Neural cell (in vitro differentiated cells): Measurements from ENCODE around the gene CD81. TPM values are rescaled to one million over a fixed set of nuclear protein-coding genes. Genes with fewer than 3 reads are reported as not detected.

Source experiments
- H2AFZ ChIP-seq: fragments of 200-600, 300-800 bp; sonication (generic), shearing (Covaris generic); 2 replicates; pipeline ENCODE4 v1.6.0; 2014; ENCODE audit warnings: low read depth, mild to moderate bottlenecking, antibody characterized with exemption, low read length, moderate library complexity
- H3F3A ChIP-seq: fragments of 200-600 bp; shearing (Covaris generic); 2 replicates; pipeline ENCODE4 v1.6.1; 2016; ENCODE audit warnings: mild to moderate bottlenecking, moderate library complexity, mixed read lengths, antibody characterized with exemption, low read length; ENCODE audit not compliant: insufficient read depth, poor library complexity, severe bottlenecking
- H3K27ac ChIP-seq: fragments of 200-600, 300-800 bp; sonication (generic), shearing (Covaris generic); 2 replicates; pipeline ENCODE4 v1.5.1; 2014; ENCODE audit warnings: mild to moderate bottlenecking, low read length, moderate library complexity
- H3K27me3 ChIP-seq: fragments of 300-800, 200-600 bp; sonication (generic), shearing (Covaris generic); 2 replicates; pipeline ENCODE4 v1.6.0; 2014; ENCODE audit warnings: mild to moderate bottlenecking, low read depth, low read length, moderate library complexity; ENCODE audit not compliant: insufficient read depth
- H3K36me3 ChIP-seq: fragments of 300-800, 200-600 bp; sonication (generic), shearing (Covaris generic); 2 replicates; pipeline ENCODE4 v1.5.1; 2014; ENCODE audit warnings: mild to moderate bottlenecking, antibody characterized with exemption, low read length, moderate library complexity; ENCODE audit not compliant: insufficient read depth
- H3K4me2 ChIP-seq: fragments of 300-800, 200-600 bp; sonication (generic), shearing (Covaris generic); 2 replicates; pipeline ENCODE4 v1.6.0; 2014; ENCODE audit warnings: mild to moderate bottlenecking, low read length
- H3K4me3 ChIP-seq: fragments of 300-800, 200-600 bp; sonication (generic), shearing (Covaris generic); 2 replicates; pipeline ENCODE4 v1.5.1; 2014; ENCODE audit warnings: mild to moderate bottlenecking, low read length, moderate library complexity
- H3K79me2 ChIP-seq: fragments of 200-600 bp; shearing (Covaris generic); replicated peaks from 2 replicates; pipeline ENCODE4 v1.6.0; 2014; ENCODE audit warnings: mild to moderate bottlenecking, low read length, moderate library complexity; ENCODE audit not compliant: insufficient read depth
- H3K9ac ChIP-seq: fragments of 300-800, 200-600 bp; sonication (generic), shearing (Covaris generic); 2 replicates; pipeline ENCODE4 v1.6.1; 2016; ENCODE audit warnings: mild to moderate bottlenecking, low read length, mixed read lengths
- H3K9me2 ChIP-seq: fragments of 200-600 bp; shearing (Covaris generic); 2 replicates; pipeline ENCODE4 v1.6.1; 2016; ENCODE audit warnings: mild to moderate bottlenecking, low read length, mixed read lengths; ENCODE audit not compliant: insufficient read depth
- H3K9me3 ChIP-seq: fragments of 200-600, 300-800 bp; sonication (generic), shearing (Covaris generic); 2 replicates; pipeline ENCODE4 v1.6.1; 2016; ENCODE audit warnings: mild to moderate bottlenecking, mixed run types, low read length, moderate library complexity, mixed read lengths
- H4K20me1 ChIP-seq: fragments of 200-600 bp; shearing (Covaris generic); 2 replicates; pipeline ENCODE4 v1.6.1; 2016; ENCODE audit warnings: mild to moderate bottlenecking, mixed run types; ENCODE audit not compliant: insufficient read depth
- CTCF ChIP-seq: fragments of 450-650 bp; IDR thresholded peaks from 2 replicates; pipeline ENCODE4 v1.5.1; 2014; ENCODE audit warnings: antibody characterized with exemption, mild to moderate bottlenecking, moderate library complexity; ENCODE audit not compliant: poor library complexity, severe bottlenecking
- EP300 ChIP-seq: fragments of 450-650 bp; conservative IDR thresholded peaks from 2 replicates; pipeline ENCODE4 v1.6.1; 2014; ENCODE audit warnings: antibody characterized with exemption, mild to moderate bottlenecking, moderate library complexity; ENCODE audit not compliant: poor library complexity, severe bottlenecking
- EZH2 ChIP-seq: fragments of 200-600, 300-800 bp; shearing (Covaris generic), sonication (generic); IDR thresholded peaks from 2 replicates; pipeline ENCODE4 v1.6.1; 2014; ENCODE audit warnings: antibody characterized with exemption, low read length, borderline replicate concordance, mild to moderate bottlenecking; ENCODE audit not compliant: insufficient read depth, poor library complexity, severe bottlenecking
- MXI1 ChIP-seq: fragments of 450-650 bp; conservative IDR thresholded peaks from 2 replicates; pipeline ENCODE4 v1.6.1; 2014; ENCODE audit warnings: antibody characterized with exemption, mild to moderate bottlenecking; ENCODE audit not compliant: poor library complexity, severe bottlenecking
- POLR2AphosphoS5 ChIP-seq: IDR thresholded peaks from 2 replicates; pipeline ENCODE4 v1.6.1; 2012
- RAD21 ChIP-seq: fragments of 450-650 bp; conservative IDR thresholded peaks from 2 replicates; pipeline ENCODE4 v1.6.1; 2014; ENCODE audit warnings: antibody characterized with exemption, mild to moderate bottlenecking, moderate library complexity
- SMC3 ChIP-seq: fragments of 450-650 bp; conservative IDR thresholded peaks from 2 replicates; pipeline ENCODE4 v1.6.1; 2014; ENCODE audit warnings: antibody characterized with exemption, mild to moderate bottlenecking, moderate library complexity; ENCODE audit not compliant: poor library complexity
- TAF1 ChIP-seq: IDR thresholded peaks from 2 replicates; pipeline ENCODE4 v1.6.1; 2012; ENCODE audit warnings: low read depth
- polyA plus RNA-seq: library from polyadenylated mRNA; depleted of rRNA; stranded (reverse); fragments of >200 nt; gene quantifications from 2 replicates; pipeline ENCODE4 v1.2.3, GENCODE V29; 2014

Gene CD81
- polyA plus RNA-seq, 1 donor from 2014 or later, result 97.8 TPM

GRCh38 chr11:2365571-2366210, 11.4 kb upstream of the CD81 start:
- Histone ChIP-seq H3K79me2 (no peaks in the 10 kb centered on the region), H3K9me3 (no peaks in the 10 kb centered on the region), H3K9ac (no peak overlapping the region), H3K4me2 (no peak overlapping the region), H3K36me3 (no peaks in the 10 kb centered on the region), H3K27ac (no peak overlapping the region), H3K27me3 (no peaks in the 10 kb centered on the region), H3F3A (no peaks in the 10 kb centered on the region), H2AFZ (no peak overlapping the region), H4K20me1 (no peaks in the 10 kb centered on the region), H3K9me2 (no peaks in the 10 kb centered on the region), H3K4me3 (no peak overlapping the region)
- TF ChIP-seq EP300 (no peak), POLR2AphosphoS5 (no peak), RAD21 (no peak), SMC3 (no peak), EZH2 (no peak), TAF1 (no peak)

GRCh38 chr11:2366276-2366675, 10.8 kb upstream of the CD81 start:
- Histone ChIP-seq H3K9me2 (no peaks in the 10 kb centered on the region), H3K4me2 (no peak overlapping the region), H3K79me2 (no peaks in the 10 kb centered on the region), H3K9ac (no peak overlapping the region), H3F3A (no peaks in the 10 kb centered on the region), H3K27ac (no peak overlapping the region), H3K27me3 (no peaks in the 10 kb centered on the region), H3K36me3 (no peaks in the 10 kb centered on the region), H2AFZ (no peak overlapping the region), H4K20me1 (no peaks in the 10 kb centered on the region), H3K9me3 (no peaks in the 10 kb centered on the region), H3K4me3 (no peak overlapping the region)
- TF ChIP-seq CTCF (no peak), EP300 (no peak), RAD21 (no peak), MXI1 (no peak), EZH2 (no peak), TAF1 (no peak)

GRCh38 chr11:2366733-2367132, 10.4 kb upstream of the CD81 start:
- no peaks in the 10 kb centered on the region for H3F3A ChIP-seq
- TF ChIP-seq RAD21, result no peak
- TF ChIP-seq MXI1, result no peak
- H3K36me3 ChIP-seq, result no peaks in the 10 kb centered on the region
- no peaks in the 10 kb centered on the region for H3K9me3 ChIP-seq
- no peak overlapping the region for H3K27ac ChIP-seq
- H4K20me1 ChIP-seq, result no peaks in the 10 kb centered on the region
- H3K4me2 ChIP-seq, result no peak overlapping the region
- H3K4me3 ChIP-seq, result no peak overlapping the region
- no peaks in the 10 kb centered on the region for H3K27me3 ChIP-seq
- H3K9me2 ChIP-seq, result no peaks in the 10 kb centered on the region
- H2AFZ ChIP-seq, result no peak overlapping the region
- H3K9ac ChIP-seq, result no peak overlapping the region
- H3K79me2 ChIP-seq, result no peaks in the 10 kb centered on the region
